Keratinocyte (primary cell): ENCODE measurements around the gene NDUFA3. TPM values are rescaled to one million over a fixed set of nuclear protein-coding genes. Genes with fewer than 3 reads are reported as not detected.

Experiments
- DNase-seq: peaks from one replicate; pipeline ENCODE4 v3.0.0-alpha.2; 2011; ENCODE audit warnings: low read depth, missing footprints, low spot score
- FAIRE-seq: peaks from 2 replicates; lab custom pipeline; 2011; peaks lifted over from hg19 to GRCh38; lab: Jason Lieb, UNC
- H2AFZ ChIP-seq: 2 replicates; pipeline ENCODE4 v1.6.0; 2012; ENCODE audit warnings: low read length, control low read depth, inconsistent platforms; ENCODE audit not compliant: control insufficient read depth
- H3K27ac ChIP-seq: 2 replicates; pipeline ENCODE4 v1.5.1; 2011; ENCODE audit warnings: low read length; ENCODE audit not compliant: control insufficient read depth, insufficient read depth
- H3K27me3 ChIP-seq: 3 replicates; pipeline ENCODE4 v1.6.0; 2011; ENCODE audit warnings: low read length; ENCODE audit not compliant: control insufficient read depth, insufficient read depth; ENCODE audit errors: extremely low read depth
- H3K36me3 ChIP-seq, 2 experiments: 2 replicates in 1 of 2; 3 replicates in 1 of 2; pipeline ENCODE4 v1.5.1; 2011; ENCODE audit warnings: low read length in 2 of 2, mild to moderate bottlenecking in 1 of 2; ENCODE audit not compliant: control insufficient read depth in 2 of 2, insufficient read depth in 2 of 2; ENCODE audit errors: extremely low read depth in 1 of 2
- H3K4me1 ChIP-seq: 3 replicates; pipeline ENCODE4 v1.5.1; 2011; ENCODE audit warnings: low read length; ENCODE audit not compliant: control insufficient read depth, insufficient read depth; ENCODE audit errors: extremely low read depth
- H3K4me2 ChIP-seq: 3 replicates; pipeline ENCODE4 v1.6.0; 2011; ENCODE audit warnings: low read depth, low read length; ENCODE audit not compliant: control insufficient read depth, insufficient read depth; ENCODE audit errors: extremely low read depth
- H3K4me3 ChIP-seq, 3 experiments: fragments of 200-600 bp in 1 of 3; sonication (generic) in 1 of 3; 2 replicates in 2 of 3; 3 replicates in 1 of 3; pipeline ENCODE4 v1.5.1; 2011 to 2016; ENCODE audit warnings: low read length in 3 of 3, mild to moderate bottlenecking in 3 of 3, control low read depth in 2 of 3, inconsistent platforms in 1 of 3, low read depth in 1 of 3, mixed read lengths in 1 of 3, mixed run types in 1 of 3, moderate library complexity in 1 of 3; ENCODE audit not compliant: control insufficient read depth in 2 of 3, insufficient read depth in 2 of 3; ENCODE audit errors: extremely low read depth in 1 of 3
- H3K79me2 ChIP-seq: 2 replicates; pipeline ENCODE4 v1.6.0; 2012; ENCODE audit warnings: low read length; ENCODE audit not compliant: control insufficient read depth, insufficient read depth
- H3K9ac ChIP-seq: 3 replicates; pipeline ENCODE4 v1.6.0; 2011; ENCODE audit warnings: low read length; ENCODE audit not compliant: control insufficient read depth, insufficient read depth; ENCODE audit errors: extremely low read depth
- H3K9me1 ChIP-seq: 3 replicates; pipeline ENCODE4 v1.6.0; 2011; ENCODE audit warnings: low read length; ENCODE audit not compliant: control insufficient read depth, insufficient read depth; ENCODE audit errors: extremely low read depth
- H3K9me3 ChIP-seq: 2 replicates; pipeline ENCODE4 v1.5.1; 2012; ENCODE audit warnings: low read depth, low read length; ENCODE audit not compliant: control insufficient read depth
- H4K20me1 ChIP-seq: 3 replicates; pipeline ENCODE4 v1.6.0; 2011; ENCODE audit warnings: low read length; ENCODE audit not compliant: control insufficient read depth, insufficient read depth; ENCODE audit errors: extremely low read depth
- EZH2 ChIP-seq: IDR thresholded peaks from one replicate; pipeline ENCODE4 v1.6.1; 2012; ENCODE audit warnings: inconsistent platforms, mild to moderate bottlenecking, low read length, moderate library complexity
- dilution Hi-C: fragments of 300-500 bp; cut with MboI; formaldehyde crosslinking; loops from one replicate; pipeline ENCODE4 v1.7.0; 2020; ENCODE audit warnings: low sequenced_read_pairs; ENCODE audit not compliant: extremely low pct_ligation_motif_present
- polyA plus RNA-seq, 5 experiments: library from polyadenylated mRNA; depleted of rRNA in 3 of 5; stranded (reverse) in 3 of 5; stranded (forward) in 1 of 5; unstranded in 1 of 5; fragments of >200 nt; gene quantifications; 1 replicate in 1 of 5; 2 replicates in 3 of 5; 3 replicates in 1 of 5; pipeline versions ENCODE4 v1.2.1 to v1.2.3, GENCODE V29; 2011 to 2012; ENCODE audit warnings: missing spikeins in 2 of 5, low read depth in 1 of 5, low replicate concordance in 1 of 5
- TF ChIP-seq, protein P1 (sequence below), 3 experiments: IDR thresholded peaks in 1 of 3; conservative IDR thresholded peaks in 1 of 3; optimal IDR thresholded peaks in 1 of 3; 2 replicates in 2 of 3; 3 replicates in 1 of 3; pipeline versions ENCODE3 to v1.5.1; 2011; ENCODE audit warnings: low read length in 3 of 3, mild to moderate bottlenecking in 3 of 3, moderate library complexity in 2 of 3, control low read depth in 1 of 3, inconsistent platforms in 1 of 3; ENCODE audit not compliant: insufficient read depth in 2 of 3; ENCODE audit errors: extremely low read depth in 1 of 3

Gene NDUFA3
- polyA plus RNA-seq, 1 donor (not counting 4 experiments of a cell fraction or from before 2014, with no cell fraction given): 41.9 TPM

DNA sequence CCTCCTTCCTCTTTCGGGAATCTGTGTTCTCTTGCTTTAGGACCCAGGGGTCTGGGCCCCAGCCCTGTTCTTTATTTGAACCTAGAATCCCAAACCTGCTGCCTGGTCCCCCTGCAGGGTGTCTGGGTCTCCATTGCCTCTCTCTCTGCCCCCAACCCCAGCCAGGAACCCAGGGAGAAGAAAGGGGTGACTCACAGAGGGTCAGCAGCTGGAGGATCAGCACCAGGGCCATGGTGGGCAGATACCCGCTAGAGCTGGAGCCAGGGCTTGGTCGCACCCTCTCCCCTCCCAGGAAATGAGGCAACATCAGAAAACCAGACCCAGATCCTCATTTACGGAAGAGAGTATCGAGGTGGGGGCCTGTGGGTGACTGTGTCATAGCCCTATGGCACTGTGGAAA is 2.1 kb upstream of the NDUFA3 start, which contains the start of gene OSCAR:
Gene OSCAR, minus strand, starts transcription at position 243 of the 400 bp plus-strand sequence. Its CDS starts 11 bp downstream, at position 232.
- peaks cover 9% of the 10 kb centered on the region for H3K4me1 ChIP-seq
- H2AFZ ChIP-seq: no peak within 1 kb of the TSS
- H3K4me3 ChIP-seq: no peak within 1 kb of the TSS
- H3K36me3 ChIP-seq: peaks cover 0 to 2% of the 10 kb centered on the region in 2 experiments
- no peaks in the 10 kb centered on the region for H3K9me3 ChIP-seq
- no peak within 1 kb of the TSS for H3K27ac ChIP-seq
- peaks cover 18% of the 10 kb centered on the region for H3K79me2 ChIP-seq
- H4K20me1 ChIP-seq: no peaks in the 10 kb centered on the region
- dilution Hi-C loops: no loop called here
- TF ChIP-seq, protein P1, sequence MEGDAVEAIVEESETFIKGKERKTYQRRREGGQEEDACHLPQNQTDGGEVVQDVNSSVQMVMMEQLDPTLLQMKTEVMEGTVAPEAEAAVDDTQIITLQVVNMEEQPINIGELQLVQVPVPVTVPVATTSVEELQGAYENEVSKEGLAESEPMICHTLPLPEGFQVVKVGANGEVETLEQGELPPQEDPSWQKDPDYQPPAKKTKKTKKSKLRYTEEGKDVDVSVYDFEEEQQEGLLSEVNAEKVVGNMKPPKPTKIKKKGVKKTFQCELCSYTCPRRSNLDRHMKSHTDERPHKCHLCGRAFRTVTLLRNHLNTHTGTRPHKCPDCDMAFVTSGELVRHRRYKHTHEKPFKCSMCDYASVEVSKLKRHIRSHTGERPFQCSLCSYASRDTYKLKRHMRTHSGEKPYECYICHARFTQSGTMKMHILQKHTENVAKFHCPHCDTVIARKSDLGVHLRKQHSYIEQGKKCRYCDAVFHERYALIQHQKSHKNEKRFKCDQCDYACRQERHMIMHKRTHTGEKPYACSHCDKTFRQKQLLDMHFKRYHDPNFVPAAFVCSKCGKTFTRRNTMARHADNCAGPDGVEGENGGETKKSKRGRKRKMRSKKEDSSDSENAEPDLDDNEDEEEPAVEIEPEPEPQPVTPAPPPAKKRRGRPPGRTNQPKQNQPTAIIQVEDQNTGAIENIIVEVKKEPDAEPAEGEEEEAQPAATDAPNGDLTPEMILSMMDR (optimal IDR thresholded peaks at IDR 0.05 in 1 of 3, IDR thresholded peaks at IDR 0.05 in 1 of 3, conservative IDR thresholded peaks at IDR 0.05 in 1 of 3; ENCODE audit: extremely low read depth in 1 of 3, insufficient read depth in 2 of 3, low read length in 3 of 3): no peak
- TF ChIP-seq EZH2: no peak
- no peaks in the 10 kb centered on the region for H3K9me1 ChIP-seq
- no peak within 1 kb of the TSS for H3K9ac ChIP-seq
- no peaks in the 10 kb centered on the region for H3K27me3 ChIP-seq
- DNase-seq (no peak), FAIRE-seq (no peak)
- no peak within 1 kb of the TSS for H3K4me2 ChIP-seq

DNA sequence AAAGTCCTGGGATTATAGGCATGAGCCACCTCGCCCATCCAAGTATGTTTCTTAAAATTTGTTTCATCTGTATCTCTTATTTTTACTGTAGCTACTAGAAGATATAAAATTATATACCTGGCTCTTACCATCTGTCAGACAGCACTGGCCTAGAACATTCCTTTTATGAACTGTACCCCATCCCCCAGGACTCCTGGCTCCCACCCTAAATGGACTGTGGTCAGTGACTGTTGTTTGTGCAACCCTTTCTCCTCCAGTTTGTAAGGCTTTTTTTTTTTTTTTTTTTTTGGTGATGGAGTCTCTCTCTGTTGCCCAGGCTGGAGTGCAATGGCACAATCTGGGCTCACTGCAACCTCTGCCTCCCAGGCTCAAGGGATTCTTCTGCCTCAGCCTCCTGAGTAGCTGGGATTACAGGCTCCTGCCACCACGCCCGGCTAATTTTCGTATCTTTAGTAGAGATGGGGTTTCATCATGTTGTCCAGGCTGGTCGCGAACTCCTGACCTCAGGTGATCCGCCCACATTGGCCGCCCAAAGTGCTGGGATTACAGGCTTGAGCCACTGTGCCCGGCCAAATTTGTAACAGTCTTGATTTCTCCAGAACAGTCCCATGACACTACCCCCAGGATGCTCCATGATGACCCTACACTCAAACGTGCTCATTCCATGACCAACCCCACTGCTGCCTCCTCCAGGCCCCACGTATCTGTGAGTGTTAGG is 2.5 kb downstream of the NDUFA3 start:
- peaks cover 18% of the 10 kb centered on the region for H3K79me2 ChIP-seq
- no peak overlapping the region for H3K4me2 ChIP-seq
- DNase-seq (no peak), FAIRE-seq (no peak)
- H3K9me1 ChIP-seq: no peaks in the 10 kb centered on the region
- H3K9me3 ChIP-seq: no peaks in the 10 kb centered on the region
- no peaks in the 10 kb centered on the region for H3K27me3 ChIP-seq
- H3K27ac ChIP-seq: no peak overlapping the region
- H3K4me3 ChIP-seq: no peak overlapping the region
- no peak overlapping the region for H3K9ac ChIP-seq
- H2AFZ ChIP-seq: no peak overlapping the region
- TF ChIP-seq EZH2: no peak
- TF ChIP-seq, protein P1 (optimal IDR thresholded peaks at IDR 0.05 in 1 of 3, IDR thresholded peaks at IDR 0.05 in 1 of 3, conservative IDR thresholded peaks at IDR 0.05 in 1 of 3; ENCODE audit: extremely low read depth in 1 of 3, insufficient read depth in 2 of 3, low read length in 3 of 3): no peak
- H4K20me1 ChIP-seq: peaks cover 3% of the 10 kb centered on the region
- H3K36me3 ChIP-seq: peaks cover 10 to 18% of the 10 kb centered on the region in 2 experiments
- peaks cover 4% of the 10 kb centered on the region for H3K4me1 ChIP-seq
- dilution Hi-C loops: no loop called here
